HepG2 (cell line): Measurements from ENCODE around the gene CEP162. TPM values are rescaled to one million over a fixed set of nuclear protein-coding genes. Genes with fewer than 3 reads are reported as not detected.

Experiments used
- CHD2 ChIP-seq: IDR thresholded peaks from 2 replicates; pipeline ENCODE4 v1.6.1; 2011; ENCODE audit warnings: low read depth, low read length, improper control_type of control experiment
- GMEB2 ChIP-seq: IDR thresholded peaks from 2 replicates; pipeline ENCODE4 v1.6.1; 2016; ENCODE audit warnings: missing biosample characterization, missing genetic modification reagents, low read depth
- GRHL1 ChIP-seq: sonication (generic); formaldehyde crosslinking; conservative IDR thresholded peaks from 2 replicates; pipeline ENCODE4 v1.8.0; 2022; ENCODE audit warnings: missing genetic modification reagents
- KLF9 ChIP-seq: IDR thresholded peaks from 2 replicates; pipeline ENCODE4 v1.6.1; 2016; ENCODE audit warnings: low read depth
- NKX3-1 ChIP-seq: sonication (generic); formaldehyde crosslinking; IDR thresholded peaks from 2 replicates; pipeline ENCODE4 v1.5.0; 2020; ENCODE audit warnings: missing genetic modification reagents
- PAXIP1 ChIP-seq: sonication (generic); formaldehyde crosslinking; conservative IDR thresholded peaks from 2 replicates; pipeline ENCODE4 v1.4.0; 2020; ENCODE audit warnings: mild to moderate bottlenecking, missing genetic modification reagents, moderate library complexity
- PREB ChIP-seq: sonication (generic); formaldehyde crosslinking; IDR thresholded peaks from 2 replicates; pipeline ENCODE4 v1.4.0; 2020; ENCODE audit warnings: missing genetic modification reagents
- PRMT3 ChIP-seq: sonication (generic); formaldehyde crosslinking; IDR thresholded peaks from 2 replicates; pipeline ENCODE4 v1.8.1; 2022; ENCODE audit warnings: low read depth, mild to moderate bottlenecking, moderate library complexity, missing genetic modification reagents, borderline replicate concordance
- REPIN1 ChIP-seq: sonication (generic); formaldehyde crosslinking; IDR thresholded peaks from 2 replicates; pipeline ENCODE4 v1.8.0; 2022; ENCODE audit warnings: missing genetic modification reagents, low read depth, mild to moderate bottlenecking, borderline replicate concordance
- SRSF4 ChIP-seq: fragments of 200-400 bp; formaldehyde crosslinking; IDR thresholded peaks from one replicate; pipeline ENCODE4 v1.6.1; 2018; ENCODE audit warnings: mild to moderate bottlenecking, low read depth, low read length, moderate library complexity; ENCODE audit not compliant: poor library complexity, severe bottlenecking
- TIGD3 ChIP-seq: sonication (generic); formaldehyde crosslinking; IDR thresholded peaks from 2 replicates; pipeline ENCODE4 v1.5.1; 2020; ENCODE audit warnings: mild to moderate bottlenecking, missing genetic modification reagents, borderline replicate concordance
- U2AF2 ChIP-seq: fragments of 200-400 bp; formaldehyde crosslinking; IDR thresholded peaks from 2 replicates; pipeline ENCODE4 v1.6.1; 2017; ENCODE audit warnings: low read depth, mild to moderate bottlenecking, low read length
- YY1 ChIP-seq: IDR thresholded peaks from 2 replicates; pipeline ENCODE4 v1.6.1; 2011; ENCODE audit warnings: low read length, low read depth, moderate library complexity, mild to moderate bottlenecking; ENCODE audit not compliant: insufficient read depth, insufficient replicate concordance
- ZBTB20 ChIP-seq: sonication (generic); formaldehyde crosslinking; IDR thresholded peaks from 2 replicates; pipeline ENCODE4 v1.8.1; 2023; ENCODE audit warnings: missing genetic modification reagents, low read depth, mild to moderate bottlenecking, borderline replicate concordance
- ZBTB44 ChIP-seq: sonication (generic); formaldehyde crosslinking; IDR thresholded peaks from 2 replicates; pipeline ENCODE4 v1.4.0; 2020; ENCODE audit warnings: missing genetic modification reagents
- ZFY ChIP-seq: sonication (generic); formaldehyde crosslinking; IDR thresholded peaks from 2 replicates; pipeline ENCODE4 v1.4.0; 2020; ENCODE audit warnings: missing genetic modification reagents
- ZNF282 ChIP-seq: fragments of 450-650 bp; IDR thresholded peaks from 2 replicates; pipeline ENCODE4 v1.6.1; 2018; ENCODE audit not compliant: partially characterized antibody
- ZNF329 ChIP-seq: sonication (generic); formaldehyde crosslinking; IDR thresholded peaks from 2 replicates; pipeline ENCODE4 v1.9.0; 2021; ENCODE audit warnings: low read depth, mild to moderate bottlenecking, missing genetic modification reagents
- ZNF550 ChIP-seq: sonication (generic); formaldehyde crosslinking; IDR thresholded peaks from 2 replicates; pipeline ENCODE4 v1.4.0; 2020; ENCODE audit warnings: mild to moderate bottlenecking, missing genetic modification reagents, borderline replicate concordance
- polyA plus RNA-seq, 8 experiments: library from polyadenylated mRNA; depleted of rRNA in 3 of 8; stranded (reverse) in 7 of 8; unstranded in 1 of 8; fragments of >200 nt; fragmentation: Illumina TruSeq in 4 of 8; extraction: Trizol in 4 of 8; gene quantifications; 2 replicates each; pipeline versions ENCODE4 v1.2.1 to v1.2.3, GENCODE V29; 2011 to 2016; ENCODE audit warnings: low read depth in 4 of 8, missing spikeins in 1 of 8, mixed read lengths in 1 of 8; ENCODE audit not compliant: insufficient read depth in 1 of 8
- total RNA-seq, 5 experiments: library from RNA; depleted of rRNA; stranded (reverse); fragments of >200 nt; fragmentation: Illumina TruSeq; extraction: Trizol; gene quantifications; 2 replicates each; pipeline ENCODE4 v1.2.3, GENCODE V29; 2016; ENCODE audit warnings: low read depth in 1 of 5

Gene CEP162
- total and polyA plus RNA-seq, 2 of the 13 experiments (the other 11 are each of a cell fraction or from before 2014, with no cell fraction given): 0.50 to 7.9 TPM

GRCh38 chr6:84095156-84095555, 132.3 kb downstream of the CEP162 start (continued):
- TF ChIP-seq REPIN1 (CRISPR knock-in tag): peak; percentile 62; the same call in 1 of the 2 replicates
- TF ChIP-seq PAXIP1 (CRISPR knock-in tag): peak; percentile 69
- no peak for TF ChIP-seq ZBTB20 (CRISPR knock-in tag)
- no peak for TF ChIP-seq ZNF550 (CRISPR knock-in tag)
- TF ChIP-seq ZNF329 (CRISPR knock-in tag): no peak
- no peak for TF ChIP-seq U2AF2
- TF ChIP-seq GRHL1 (CRISPR knock-in tag): no peak
- TF ChIP-seq ZFY (CRISPR knock-in tag): no peak
- no peak for TF ChIP-seq NKX3-1 (CRISPR knock-in tag)
- no peak for TF ChIP-seq SRSF4
- TF ChIP-seq CHD2: no peak
- TF ChIP-seq PRMT3 (CRISPR knock-in tag): no peak
- TF ChIP-seq PREB: no peak
- no peak for TF ChIP-seq KLF9 (CRISPR knock-in tag)
- TF ChIP-seq ZBTB44 (CRISPR knock-in tag): no peak
- no peak for TF ChIP-seq ZNF282
- no peak for TF ChIP-seq YY1
- no peak for TF ChIP-seq GMEB2 (CRISPR knock-in tag)
- no peak for TF ChIP-seq TIGD3 (CRISPR knock-in tag)
